Transverse colon (tissue), 4 donors: ENCODE results near the gene NPHP3. TPM values are rescaled to one million over a fixed set of nuclear protein-coding genes. Genes with fewer than 3 reads are reported as not detected.

Experiments
- DNase-seq: peaks from one replicate; pipeline ENCODE4 v3.0.0-alpha.2; 2019
- H3K27ac ChIP-seq, 4 donors: fragments of 200-600 bp; sonication (generic); 2 replicates each; pipeline ENCODE4 v1.5.1; 2016 to 2018; ENCODE audit warnings: inconsistent platforms in 4 of 4
- H3K27me3 ChIP-seq: fragments of 200-600 bp; sonication (generic); 2 replicates; pipeline ENCODE4 v1.5.1; 2017; ENCODE audit warnings: inconsistent platforms
- H3K36me3 ChIP-seq, 4 donors: fragments of 200-600 bp; sonication (generic); 2 replicates each; pipeline ENCODE4 v1.5.1; 2017 to 2019; ENCODE audit warnings: inconsistent platforms in 4 of 4
- H3K4me1 ChIP-seq, 4 donors: fragments of 200-600 bp; sonication (generic); 2 replicates each; pipeline ENCODE4 v1.5.1; 2017 to 2020; ENCODE audit warnings: inconsistent platforms in 4 of 4
- H3K4me3 ChIP-seq, 4 donors: fragments of 200-600 bp; sonication (generic); 1 replicate in 1 of 4; 2 replicates in 3 of 4; pipeline versions ENCODE4 v1.5.1 to v1.6.1; 2017 to 2019; ENCODE audit warnings: inconsistent platforms in 4 of 4
- H3K9me3 ChIP-seq, 2 donors: fragments of 200-600 bp; sonication (generic); 2 replicates each; pipeline ENCODE4 v1.5.1; 2017 to 2019; ENCODE audit warnings: inconsistent platforms in 2 of 2
- CTCF ChIP-seq, 5 experiments: fragments of 200-600 bp in 3 of 5; fragments of 450-650 bp in 2 of 5; sonication (generic) in 3 of 5; IDR thresholded peaks; 1 replicate in 2 of 5; 2 replicates in 3 of 5; pipeline ENCODE4 v1.5.1; 2016 to 2017; ENCODE audit warnings: antibody characterized with exemption in 5 of 5, inconsistent platforms in 3 of 5, mild to moderate bottlenecking in 2 of 5, moderate library complexity in 1 of 5
- EP300 ChIP-seq: sonication (generic); formaldehyde crosslinking; IDR thresholded peaks from one replicate; pipeline ENCODE4 v1.6.1; 2017; ENCODE audit warnings: antibody characterized with exemption, low read depth
- POLR2A ChIP-seq: fragments of 450-650 bp; IDR thresholded peaks from one replicate; pipeline ENCODE4 v1.6.1; 2016; ENCODE audit warnings: antibody characterized with exemption, mild to moderate bottlenecking, moderate library complexity
- POLR2AphosphoS5 ChIP-seq, 3 donors: sonication (generic); formaldehyde crosslinking; IDR thresholded peaks; one replicate each; pipeline ENCODE4 v1.6.1; 2016; ENCODE audit warnings: antibody characterized with exemption in 3 of 3
- WGBS, 2 donors: methylation state at CpG; one replicate each; pipeline ENCODE4 v1.1.5; 2018; ENCODE audit warnings: low coverage in 1 of 2; 5-methylcytosine and 5-hydroxymethylcytosine counted together
- in situ Hi-C, 4 donors: fragments of 200-750 bp; cut with MboI; loops; one replicate each; pipeline versions ENCODE4 v1.15.0 to v1.15.1; 2017; ENCODE audit warnings: low sequenced_read_pairs in 3 of 4, low pct_ligation_motif_present in 1 of 4, low pct_unique_long_range_greater_than_20kb in 1 of 4
- intact Hi-C: fragments of 100-400 bp; cut with DNase I; formaldehyde crosslinking; loops from one replicate; pipeline ENCODE4 v1.15.1; 2023; ENCODE audit warnings: low total_unique reads
- total RNA-seq, 4 donors: library from RNA; depleted of rRNA; stranded (reverse); fragments of >200 nt; gene quantifications; one replicate each; pipeline ENCODE4 v1.1.0, GENCODE V29; 2016

The NPHP3 gene
- total RNA-seq, 4 donors from 2014 or later, result 40.1 to 83.0 (median 64.7) TPM

- intact Hi-C loops (no loop called here), in situ Hi-C loops (no loop called here)
- H3K4me1 ChIP-seq, result peaks cover 12 to 38% (median 29%) of the 10 kb centered on the region in 4 donors
- no peaks in the 10 kb centered on the region for H3K9me3 ChIP-seq
- 13 to 17% methylated on average over 6 to 7 of the region's 7 CpGs for WGBS, 2 donors
- TF ChIP-seq EP300 (no peak), POLR2A (no peak)
- H3K27ac ChIP-seq, result peak overlapping the region; percentile 90 to 96 (median 94)
- H3K27me3 ChIP-seq, result no peaks in the 10 kb centered on the region
- H3K4me3 ChIP-seq, result peak overlapping the region; percentile 66 to 97 (median 80)
- no peaks in the 10 kb centered on the region for H3K36me3 ChIP-seq
- DNase-seq, result no peak
Observed at GRCh38 chr3:132659000-132659364, 63.2 kb downstream of the NPHP3 start.

GRCh38 chr3:132657869-132658747 lies 64.1 kb downstream of the NPHP3 start:
- WGBS, 2 donors, result 81 to 84% methylated on average over 6 to 8 of the region's 8 CpGs
- no peak for DNase-seq

GRCh38 chr3:132655471-132655870 lies 66.7 kb downstream of the NPHP3 start:
- TF ChIP-seq POLR2AphosphoS5 (IDR thresholded peaks at IDR 0.05) (no peak), POLR2A (no peak), EP300 (no peak), CTCF (IDR thresholded peaks at IDR 0.05) (no peak)
- intact Hi-C loops (no loop called here), in situ Hi-C loops (no loop called here)
- no peak overlapping the region for H3K4me3 ChIP-seq
- no peaks in the 10 kb centered on the region for H3K27me3 ChIP-seq
- no peak overlapping the region for H3K27ac ChIP-seq
- no peaks in the 10 kb centered on the region for H3K36me3 ChIP-seq
- 55 to 58% methylated on average over 2 of the region's 2 CpGs for WGBS, 2 donors
- no peak for DNase-seq
- H3K9me3 ChIP-seq, result no peaks in the 10 kb centered on the region
- peaks cover 5 to 15% (median 11%) of the 10 kb centered on the region in 4 donors for H3K4me1 ChIP-seq

More at GRCh38 chr3:132657869-132658747, 64.1 kb downstream of the NPHP3 start:
- H3K36me3 ChIP-seq, result no peaks in the 10 kb centered on the region
- peaks cover 12 to 36% (median 28%) of the 10 kb centered on the region in 4 donors for H3K4me1 ChIP-seq
- TF ChIP-seq EP300 (no peak), POLR2AphosphoS5 (IDR thresholded peaks at IDR 0.05) (no peak), POLR2A (no peak), CTCF (IDR thresholded peaks at IDR 0.05) (no peak)
- intact Hi-C loops (no loop called here), in situ Hi-C loops (no loop called here)
- no peaks in the 10 kb centered on the region for H3K27me3 ChIP-seq
- H3K9me3 ChIP-seq, result no peaks in the 10 kb centered on the region
- H3K4me3 ChIP-seq, result peak overlapping the region in 1 of 4 donors; percentile 97
- H3K27ac ChIP-seq, result peak overlapping the region in 2 of 4 donors; percentile 90 to 96

GRCh38 chr3:132654721-132655120 lies 67.5 kb downstream of the NPHP3 start:
- Histone ChIP-seq H3K27ac (no peak overlapping the region), H3K4me1 (peaks cover 5 to 15% (median 11%) of the 10 kb centered on the region in 4 donors), H3K36me3 (no peaks in the 10 kb centered on the region), H3K27me3 (no peaks in the 10 kb centered on the region), H3K4me3 (no peak overlapping the region), H3K9me3 (no peaks in the 10 kb centered on the region)
- intact Hi-C loops, result no loop called here
- in situ Hi-C loops, result no loop called here
- TF ChIP-seq EP300, result no peak
- no peak for TF ChIP-seq CTCF (IDR thresholded peaks at IDR 0.05)
- no peak for TF ChIP-seq POLR2AphosphoS5 (IDR thresholded peaks at IDR 0.05)
- TF ChIP-seq POLR2A, result no peak
- no peak for DNase-seq
- 78 to 95% methylated on average over 4 to 5 of the region's 5 CpGs for WGBS, 2 donors
